ENCODE data around the gene WDR47. TPM values are rescaled to one million over a fixed set of nuclear protein-coding genes. Genes with fewer than 3 reads are reported as not detected.

The WDR47 gene
- total RNA-seq (2021): 6.4 and 8.3 TPM in 2 replicates
- percentile 56 among the genes with signal in this experiment for Bru-seq, nascent RNA
- BruChase-seq, experiment 1, labeled RNA remaining after a 2-hour chase: percentile 50 among the genes with signal in this experiment
- percentile 52 among the genes with signal in this experiment for BruChase-seq, experiment 2, labeled RNA remaining after a 6-hour chase
- long read RNA-seq, full-length matches to known transcripts: 5 of 7 reads
- long read RNA-seq, partial matches to known transcripts: 2 of 7 reads
- long read RNA-seq, other reads (novel, unspliced or antisense): 0 of 7 reads

DNA sequence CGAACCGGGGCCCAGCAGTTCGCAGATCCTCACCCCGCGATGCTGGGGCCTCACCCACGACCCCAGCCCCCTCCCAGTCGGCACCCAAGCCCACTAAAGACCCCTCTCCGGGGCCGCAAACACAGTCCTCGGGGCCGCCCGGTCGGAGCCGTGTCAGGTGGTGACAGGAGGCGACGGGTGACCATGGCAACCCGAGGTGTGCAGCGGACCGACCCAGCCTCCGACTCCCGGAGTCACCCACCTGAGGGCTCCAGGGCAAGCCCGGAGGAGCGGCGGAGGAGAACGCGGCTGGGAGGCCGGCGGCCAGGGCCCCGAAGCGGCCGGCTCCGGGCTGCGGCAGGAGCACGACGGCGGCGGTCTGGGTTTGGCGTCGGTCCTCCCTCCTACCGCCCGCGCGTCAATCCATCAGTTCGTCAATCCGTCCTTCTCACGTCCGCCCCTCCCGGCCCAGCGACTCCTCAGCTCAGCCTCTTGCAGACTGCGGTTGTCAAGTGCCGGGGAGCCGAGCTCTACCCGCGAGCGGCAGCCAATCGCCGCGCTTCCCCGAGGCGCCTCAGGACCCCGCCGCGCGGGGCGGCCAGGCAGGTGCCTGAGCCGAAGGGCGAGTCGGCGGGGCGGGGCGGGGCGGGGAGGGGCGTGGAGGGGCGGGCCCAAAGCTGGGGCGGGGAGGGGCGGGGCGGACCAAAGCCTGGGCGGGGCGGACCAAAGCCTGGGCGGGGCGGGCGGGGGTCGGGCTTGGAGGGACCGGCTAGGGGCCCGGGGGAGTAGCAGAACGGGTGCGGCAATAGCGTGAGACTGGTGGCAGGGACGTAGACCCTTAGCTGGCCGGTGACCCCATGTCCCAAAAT is at the start of gene WDR47:
TSS of gene WDR47 (minus strand) at position 482 of the 848 bp plus-strand sequence. CDS start 18,590 bp downstream, outside the sequence.
- Histone ChIP-seq H3K4me1 (replicated peaks; ENCODE audit: insufficient read depth) (peaks cover 16% of the 10 kb centered on the region), H4K20me1 (ENCODE audit: insufficient read depth) (no peaks in the 10 kb centered on the region), H3K27ac (no peak within 1 kb of the TSS), H3K4me3 (peak within 1 kb of the TSS; percentile 76), H3K79me2 (ENCODE audit: low read depth) (peaks cover 15% of the 10 kb centered on the region), H3K9me2 (ENCODE audit: insufficient read depth) (no peaks in the 10 kb centered on the region), H3K9me3 (ENCODE audit: insufficient read depth, low read depth) (no peaks in the 10 kb centered on the region), H3K27me3 (ENCODE audit: insufficient read depth, low read depth) (no peaks in the 10 kb centered on the region), H2AFZ (peak within 1 kb of the TSS; percentile 96), H3K4me2 (peak within 1 kb of the TSS; percentile 85), H3K36me3 (ENCODE audit: low read depth) (no peaks in the 10 kb centered on the region), H3F3A (ENCODE audit: insufficient read depth, low read depth) (peaks cover 5% of the 10 kb centered on the region; the same call in 1 of the 2 replicates)
- intact Hi-C loops (cut with micrococcal nuclease; ENCODE audit: unreplicated experiment): loop anchor here (2.0 to 5.0 kb wide), 2 partner anchors 220 to 295 kb away; partner anchors contain the start of gene STXBP3
- peak; percentile 93 to 94 for DNase-seq
- TF ChIP-seq, protein P1, sequence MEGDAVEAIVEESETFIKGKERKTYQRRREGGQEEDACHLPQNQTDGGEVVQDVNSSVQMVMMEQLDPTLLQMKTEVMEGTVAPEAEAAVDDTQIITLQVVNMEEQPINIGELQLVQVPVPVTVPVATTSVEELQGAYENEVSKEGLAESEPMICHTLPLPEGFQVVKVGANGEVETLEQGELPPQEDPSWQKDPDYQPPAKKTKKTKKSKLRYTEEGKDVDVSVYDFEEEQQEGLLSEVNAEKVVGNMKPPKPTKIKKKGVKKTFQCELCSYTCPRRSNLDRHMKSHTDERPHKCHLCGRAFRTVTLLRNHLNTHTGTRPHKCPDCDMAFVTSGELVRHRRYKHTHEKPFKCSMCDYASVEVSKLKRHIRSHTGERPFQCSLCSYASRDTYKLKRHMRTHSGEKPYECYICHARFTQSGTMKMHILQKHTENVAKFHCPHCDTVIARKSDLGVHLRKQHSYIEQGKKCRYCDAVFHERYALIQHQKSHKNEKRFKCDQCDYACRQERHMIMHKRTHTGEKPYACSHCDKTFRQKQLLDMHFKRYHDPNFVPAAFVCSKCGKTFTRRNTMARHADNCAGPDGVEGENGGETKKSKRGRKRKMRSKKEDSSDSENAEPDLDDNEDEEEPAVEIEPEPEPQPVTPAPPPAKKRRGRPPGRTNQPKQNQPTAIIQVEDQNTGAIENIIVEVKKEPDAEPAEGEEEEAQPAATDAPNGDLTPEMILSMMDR (conservative IDR thresholded peaks at IDR 0.05): no peak
- no peak for TF ChIP-seq EZH2 (IDR thresholded peaks at IDR 0.05; ENCODE audit: low read depth)
- POLR2A ChIA-PET (ENCODE audit: unreplicated experiment): interaction anchor here (0.6 to 0.8 kb wide), 5 partner anchors 9 to 578 kb away, joined by 3 to 9 read pairs (median 5); partner anchors contain the start of genes AMPD2 and GNAT2
- no TSS peak for BruUV-seq (replicated peaks)
- CTCF ChIA-PET: interaction anchor here (0.6 to 0.8 kb wide), 2 partner anchors 50 to 58 kb away, joined by 3 to 5 read pairs; no protein-coding TSS in a partner anchor

DNA sequence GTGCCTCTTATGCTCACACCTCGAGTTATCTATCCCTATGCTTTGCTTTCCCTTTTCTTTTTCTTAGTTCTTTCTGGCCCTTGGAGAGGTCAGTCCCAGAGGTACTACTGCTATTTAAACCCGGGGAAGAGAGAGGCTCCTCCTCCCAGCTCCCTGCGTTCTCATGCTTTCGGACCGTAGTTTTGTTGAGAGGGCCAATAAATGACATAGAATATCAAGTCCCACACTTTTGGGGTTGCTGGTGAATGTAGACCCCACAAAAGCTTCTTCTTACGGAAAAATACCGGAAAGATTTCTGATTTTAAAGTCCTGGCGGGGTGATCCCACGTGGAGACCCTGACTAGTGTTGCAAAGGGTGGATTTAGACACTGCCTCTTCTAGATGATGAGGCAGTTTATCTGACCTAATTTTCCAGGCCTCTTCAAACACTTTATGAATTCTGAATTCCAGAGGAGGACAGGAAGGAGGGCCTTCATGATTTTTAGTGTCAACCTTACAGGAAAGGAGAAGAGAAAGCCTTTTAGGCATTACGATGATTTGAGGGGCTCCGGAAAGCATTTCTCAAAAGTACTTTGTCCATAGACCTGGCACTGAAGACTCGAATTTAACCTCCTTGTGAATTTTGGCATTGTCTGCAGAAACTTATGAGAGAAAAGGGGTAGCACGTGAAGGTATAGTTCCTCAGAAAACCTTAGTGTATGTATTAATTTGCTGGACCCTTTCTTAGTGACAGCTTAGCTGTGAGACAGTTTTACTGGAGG is 49.4 kb upstream of the WDR47 start:
- H3K9me3 ChIP-seq (ENCODE audit: insufficient read depth, low read depth): no peaks in the 10 kb centered on the region
- peaks cover 45% of the 10 kb centered on the region for H3K79me2 ChIP-seq (ENCODE audit: low read depth)
- peak overlapping the region; percentile 88 for H3K4me2 ChIP-seq
- ChIA-PET CTCF (interaction anchor here (0.5 to 2.5 kb wide), 2 partner anchors 9 to 50 kb away, joined by 5 to 11 read pairs; partner anchors contain the start of gene WDR47), POLR2A (ENCODE audit: unreplicated experiment) (interaction anchor here (0.7 to 1.8 kb wide), 4 partner anchors 9 to 71 kb away, joined by 4 to 9 read pairs (median 7); partner anchors contain the start of gene TAF13)
- TSS peak; percentile 63 for BruUV-seq (replicated peaks)
- H3F3A ChIP-seq (ENCODE audit: insufficient read depth, low read depth): peaks cover 42% of the 10 kb centered on the region
- H3K9me2 ChIP-seq (ENCODE audit: insufficient read depth): no peaks in the 10 kb centered on the region
- DNase-seq: peak in 1 of 2 experiments; percentile 56
- H4K20me1 ChIP-seq (ENCODE audit: insufficient read depth): no peaks in the 10 kb centered on the region; the same call in 1 of the 2 replicates
- no peak for TF ChIP-seq EZH2 (IDR thresholded peaks at IDR 0.05; ENCODE audit: low read depth)
- TF ChIP-seq, protein P1 (conservative IDR thresholded peaks at IDR 0.05): no peak
- peak overlapping the region; percentile 90 for H2AFZ ChIP-seq
- peaks cover 33% of the 10 kb centered on the region for H3K4me1 ChIP-seq (replicated peaks; ENCODE audit: insufficient read depth)
- H3K4me3 ChIP-seq: peak overlapping the region; percentile 74
- peaks cover 7% of the 10 kb centered on the region; the same call in 1 of the 2 replicates for H3K36me3 ChIP-seq (ENCODE audit: low read depth)
- no peaks in the 10 kb centered on the region for H3K27me3 ChIP-seq (ENCODE audit: insufficient read depth, low read depth)
- peak overlapping the region; percentile 78 for H3K27ac ChIP-seq
- intact Hi-C loops (cut with micrococcal nuclease; ENCODE audit: unreplicated experiment): loop anchor here (1.0 kb wide), 1 partner anchor 9 kb away; no protein-coding TSS in a partner anchor

Measured in PC-9 (cell line).